Stimulated activated CD4-positive, alpha-beta T cell treated with anti-CD3 and anti-CD28 coated beads, Interleukin-1b, Interleukin-23, amount 100 ng/mL, for 1 hour (primary cell): ENCODE data around the gene COA1.
"Not testable (repeated sequence)": the region's sequence is repeated elsewhere in the genome, so short reads cannot be mapped to it uniquely, and the experiment has no call there.

Experiments
- DNase-seq, 2 donors: peaks; one replicate each; pipeline ENCODE4 v3.0.0-alpha.2; 2020; ENCODE audit warnings: low read depth in 2 of 2

Gene COA1

DNA sequence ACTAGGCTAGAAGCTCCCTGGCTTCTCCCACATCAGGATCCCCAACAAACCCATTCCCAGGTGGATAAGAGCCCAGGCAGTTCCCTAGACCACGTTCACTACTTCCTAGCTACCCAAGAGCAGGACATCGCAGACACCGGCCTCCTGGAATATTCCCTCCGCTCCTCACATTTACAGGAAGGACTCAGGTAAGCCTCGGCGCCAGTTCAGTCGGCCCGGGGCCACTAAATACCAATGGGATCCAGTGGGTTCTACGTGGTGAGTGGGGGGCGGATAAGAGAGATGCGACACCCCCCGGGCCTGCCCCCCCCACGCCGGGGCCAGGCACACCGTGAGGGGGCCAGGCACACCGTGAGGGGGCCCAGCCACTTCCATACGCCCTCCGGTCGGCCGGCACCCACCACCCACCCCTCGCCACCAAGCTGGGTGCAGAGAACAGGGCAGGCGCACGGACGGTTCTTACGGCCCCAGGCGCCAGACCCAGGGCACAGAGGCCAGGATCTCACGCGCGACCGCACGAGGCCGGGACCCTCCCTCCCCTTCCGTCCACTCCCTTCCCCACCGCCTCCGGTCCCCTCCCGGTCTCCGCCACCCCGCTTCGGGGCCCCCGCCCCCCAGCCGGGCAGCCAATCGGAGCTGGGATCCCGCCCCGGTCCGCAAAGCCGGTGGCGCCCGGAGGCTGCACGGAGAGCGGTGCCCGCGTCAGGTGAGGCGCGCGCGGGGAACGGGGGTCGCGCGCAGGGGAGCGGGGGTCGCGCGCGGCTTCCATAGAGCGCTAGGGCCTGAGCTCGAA lies 28.9 kb upstream of the COA1 start, which contains the start of gene BLVRA:
Gene BLVRA (plus strand): TSS at position 652 of the 793 bp plus-strand sequence. CDS start 12,479 bp downstream, outside the sequence.
- peak; percentile 14 to 50 for DNase-seq

DNA sequence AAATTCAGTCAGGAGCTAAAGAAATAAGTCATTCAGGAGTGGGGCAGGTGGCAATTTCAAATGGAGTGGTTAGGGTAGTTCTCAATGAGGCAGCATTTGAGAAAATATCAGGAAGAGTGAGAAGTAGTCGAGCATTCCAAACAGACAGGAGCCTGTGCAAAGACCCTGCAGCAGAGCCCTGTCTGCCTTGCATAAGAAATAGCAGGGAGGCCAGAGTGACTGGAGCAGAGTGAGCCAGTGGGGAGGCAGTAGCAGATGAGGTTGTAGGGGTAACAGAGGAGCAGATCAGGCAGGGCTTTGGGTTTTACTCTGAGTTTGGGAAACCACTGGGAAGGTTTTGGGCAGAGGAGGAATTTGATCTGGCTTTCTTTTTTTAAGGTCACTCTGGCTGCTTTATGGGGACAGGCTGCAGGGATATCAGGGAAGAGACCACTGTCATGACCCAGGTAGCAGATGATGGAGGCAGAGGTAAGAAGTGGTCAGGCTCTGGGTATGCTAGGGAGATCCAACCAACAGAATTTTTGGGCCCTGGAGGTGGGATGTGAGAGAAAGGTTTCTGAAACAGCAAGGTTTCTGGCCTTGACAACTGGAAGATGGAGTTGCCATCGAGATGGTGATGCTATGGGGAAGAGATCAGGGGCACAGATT lies 27.9 kb upstream of the COA1 start:
- DNase-seq = no peak

DNA sequence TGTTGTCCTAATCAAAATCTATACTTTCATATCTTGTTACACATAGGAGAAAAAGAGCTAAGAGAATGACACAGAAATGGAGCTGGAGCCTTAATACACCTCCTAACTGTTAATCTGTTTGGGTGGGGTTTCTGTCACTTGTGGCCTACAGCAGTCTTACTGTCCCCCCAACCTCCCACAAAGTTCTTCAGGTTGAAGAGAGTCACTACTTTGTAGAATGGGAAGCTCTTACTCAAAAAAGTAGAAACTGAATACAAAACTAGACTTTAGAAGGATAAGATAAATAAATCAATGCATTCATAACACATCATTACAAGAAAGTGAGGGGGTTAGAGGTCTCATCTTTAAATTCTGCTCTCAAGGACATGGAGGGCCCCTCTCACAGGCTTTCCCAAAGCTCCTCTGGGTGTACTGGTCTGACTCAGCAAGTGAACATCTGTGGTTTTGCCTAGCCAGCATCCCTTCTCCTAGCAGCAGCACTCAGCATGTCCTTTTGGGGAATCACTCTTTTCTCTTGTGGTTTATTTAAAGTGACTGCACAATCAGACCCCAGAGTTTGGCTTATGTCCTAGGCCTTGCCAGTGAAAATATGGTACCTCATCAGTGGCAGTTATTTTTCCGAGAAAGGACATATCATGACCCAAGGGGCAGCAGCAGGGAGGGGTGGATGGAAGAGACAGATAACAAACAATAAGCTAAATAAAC lies 27.2 kb upstream of the COA1 start:
- no peak for DNase-seq

DNA sequence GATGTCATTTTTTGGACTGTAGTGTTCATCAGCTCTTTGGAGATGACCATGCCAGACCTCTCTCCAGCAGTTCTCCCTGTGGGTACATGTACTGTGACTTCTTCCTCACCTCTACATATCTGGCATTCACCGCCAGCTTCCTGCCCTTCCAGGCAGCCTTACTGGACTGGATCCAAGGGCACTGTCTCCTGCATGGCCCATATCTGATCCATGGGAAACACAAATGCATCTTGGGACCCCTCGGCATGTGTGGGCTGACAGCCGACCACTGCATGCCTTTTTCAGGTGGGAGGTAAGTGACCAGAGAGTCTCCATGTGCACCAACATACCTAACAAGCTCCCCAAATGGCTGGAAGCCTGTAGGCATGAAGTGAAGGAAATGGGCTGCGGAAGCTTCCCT lies 25.3 kb upstream of the COA1 start:
- DNase-seq = no peak

DNA sequence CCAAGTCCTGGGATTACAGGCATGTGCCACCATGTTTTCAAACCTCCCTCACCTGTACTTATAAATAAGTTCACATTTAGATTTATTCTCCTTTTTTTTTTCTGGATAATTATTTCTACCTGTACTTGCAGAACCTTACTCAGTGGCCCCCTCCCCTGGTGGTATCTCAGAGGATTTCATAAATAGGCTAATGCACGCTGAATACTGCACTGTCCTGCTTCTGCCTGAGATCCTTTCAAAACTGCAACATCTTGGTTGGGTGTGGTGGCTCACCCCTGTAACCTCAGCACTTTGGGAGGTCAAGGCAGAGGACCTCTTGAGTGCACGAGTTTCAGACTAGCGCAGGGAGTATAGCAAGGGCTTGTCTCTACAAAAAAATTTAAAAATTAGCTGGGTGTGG lies 24.5 kb upstream of the COA1 start:
- DNase-seq = no peak

DNA sequence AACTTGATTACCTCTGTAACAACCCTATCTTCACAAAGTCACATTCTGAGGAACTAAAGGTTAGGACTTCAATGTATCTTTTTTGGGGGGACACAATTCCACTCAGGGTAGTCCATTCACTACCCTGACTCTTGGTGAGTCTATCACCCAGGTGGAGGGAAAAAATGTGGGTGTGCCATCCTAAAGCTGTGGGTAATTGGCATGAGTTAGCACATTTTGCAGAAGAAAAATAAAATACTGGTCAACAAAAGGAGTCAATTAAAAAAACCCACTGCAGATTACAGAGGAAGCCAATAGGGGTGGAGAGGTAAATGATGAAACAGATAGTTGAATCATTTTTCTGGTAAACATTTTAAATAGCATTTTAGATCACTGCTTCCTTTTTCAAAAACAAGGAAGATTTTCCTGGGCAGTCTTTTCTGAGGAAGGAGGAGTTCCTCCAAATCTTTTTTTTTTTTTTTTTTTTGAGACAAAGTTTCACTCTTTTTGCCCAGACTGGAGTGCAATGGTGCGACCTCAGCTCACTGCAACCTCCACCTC lies 24.0 kb upstream of the COA1 start:
- DNase-seq = no peak

DNA sequence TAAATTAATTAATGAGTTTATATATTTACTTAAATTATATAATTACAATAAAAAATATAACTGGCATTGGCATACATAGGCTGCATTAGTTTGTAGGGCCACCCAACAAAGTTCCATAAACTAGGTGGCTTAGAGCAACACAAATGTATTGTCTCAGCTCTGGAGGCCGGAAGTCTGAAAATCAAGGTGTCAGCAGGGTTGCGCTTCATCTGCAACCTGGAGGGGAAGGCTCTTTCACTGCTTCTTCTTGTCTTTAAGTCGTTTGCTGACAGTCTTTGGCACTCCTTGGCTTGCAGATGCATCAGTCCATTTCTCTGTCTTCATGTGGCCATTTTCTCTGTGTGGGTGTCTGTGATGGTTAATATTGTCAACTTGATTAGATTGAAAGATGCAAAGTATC lies 23.1 kb upstream of the COA1 start:
- no peak for DNase-seq

DNA sequence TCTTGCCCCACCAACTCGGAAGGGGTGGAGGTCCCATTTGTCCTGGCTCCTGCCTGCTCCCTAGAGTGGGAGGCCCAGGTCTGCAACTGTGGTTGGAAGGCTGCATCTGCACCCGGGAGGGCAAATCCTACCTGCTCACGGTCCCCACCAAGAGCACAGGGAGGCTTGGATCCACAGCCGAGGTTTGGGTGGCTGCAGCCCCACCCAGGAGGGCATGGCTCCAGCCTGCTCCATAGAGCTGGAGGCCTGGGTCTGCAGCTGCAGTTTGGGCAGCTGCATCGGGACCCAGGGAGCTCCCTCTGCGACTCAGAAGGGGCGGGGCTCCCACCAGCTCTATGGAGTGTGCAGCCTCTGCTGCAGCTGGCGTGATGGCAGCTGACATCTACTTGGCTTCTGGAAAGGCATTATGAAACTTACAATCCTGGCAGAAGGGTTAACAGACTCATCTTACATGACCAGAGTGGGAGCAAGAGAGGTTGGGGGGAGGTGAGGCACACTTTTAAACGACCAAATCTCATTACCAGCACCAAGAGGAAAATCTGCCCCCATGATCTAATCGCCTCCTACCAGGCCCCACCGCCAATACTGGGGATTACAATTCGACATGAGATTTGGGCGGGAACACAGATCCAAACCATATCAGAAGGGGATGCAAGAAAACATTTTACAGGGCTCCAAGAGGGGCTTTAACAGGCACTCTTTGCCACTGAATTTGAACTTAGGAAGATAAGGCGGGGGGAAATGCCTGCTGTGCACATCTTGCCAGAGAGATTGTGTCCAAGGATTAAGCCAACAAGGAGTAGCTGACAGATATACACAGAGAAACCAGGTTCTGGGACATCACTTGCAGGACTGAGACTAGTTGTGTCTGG lies 20.9 kb upstream of the COA1 start:
- DNase-seq = no peak

DNA sequence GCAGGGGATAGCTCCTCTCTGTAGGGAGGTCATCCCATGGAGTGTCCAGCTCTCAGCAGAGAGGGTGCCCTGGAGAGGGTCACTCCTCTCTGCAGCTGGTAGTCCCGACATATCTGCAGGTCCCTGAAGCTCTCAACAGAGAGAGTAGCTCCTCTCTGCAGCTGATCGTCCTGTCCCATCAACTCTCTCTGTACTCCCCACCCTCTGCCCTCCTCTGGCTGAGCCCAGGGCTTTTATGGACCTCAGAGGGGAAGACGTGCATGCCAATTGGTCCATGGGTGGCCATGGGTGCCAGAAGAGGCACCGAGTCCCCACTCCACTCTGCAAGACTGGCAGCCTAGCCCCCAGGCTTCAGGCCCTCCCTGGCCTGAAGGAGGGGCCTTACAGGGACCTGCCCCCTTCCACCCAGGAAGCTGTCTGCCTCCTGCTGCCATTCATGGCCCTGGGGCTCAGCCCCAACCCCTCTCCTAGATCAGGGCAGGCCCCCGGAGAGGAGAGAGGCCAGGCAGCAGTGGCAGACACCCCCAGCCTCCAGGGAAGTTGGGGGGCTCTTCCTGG lies 20.1 kb upstream of the COA1 start:
- DNase-seq = no peak

DNA sequence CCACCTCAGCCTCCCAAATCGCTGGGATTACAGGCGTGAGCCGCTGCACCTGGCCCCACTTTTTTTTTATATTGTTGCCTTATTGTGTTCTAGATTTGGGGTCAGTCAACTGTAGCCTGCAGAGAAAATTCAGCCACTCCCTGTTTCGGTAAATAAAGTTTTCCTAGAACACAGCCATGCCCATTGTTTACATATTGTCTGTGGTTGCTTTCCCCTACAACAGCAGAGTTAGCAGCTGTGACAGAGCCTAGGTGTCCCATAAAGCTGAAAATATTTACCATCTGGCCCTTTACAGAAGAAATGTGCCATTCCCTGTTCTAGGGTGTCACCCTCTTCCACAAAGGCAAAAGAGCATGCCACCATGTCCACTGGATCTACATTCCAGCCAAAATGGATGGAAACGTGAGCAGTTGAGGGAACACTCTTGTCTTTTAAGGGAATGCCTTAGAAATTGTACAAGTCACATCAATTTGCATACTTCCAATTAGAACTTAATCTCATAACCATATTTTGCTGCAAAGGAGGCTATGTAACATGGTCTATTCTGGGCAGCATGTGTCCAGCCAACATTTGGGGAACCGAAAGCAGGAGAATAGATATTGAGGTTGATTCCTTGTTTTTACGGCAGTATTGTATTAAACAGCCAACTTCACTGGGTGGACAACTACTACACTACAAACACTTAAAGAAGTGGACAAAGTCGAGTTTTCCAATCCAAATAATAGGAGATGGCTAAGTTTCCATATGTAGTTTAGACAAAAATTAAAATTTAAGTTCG lies 18.2 kb upstream of the COA1 start:
- DNase-seq = no peak

DNA sequence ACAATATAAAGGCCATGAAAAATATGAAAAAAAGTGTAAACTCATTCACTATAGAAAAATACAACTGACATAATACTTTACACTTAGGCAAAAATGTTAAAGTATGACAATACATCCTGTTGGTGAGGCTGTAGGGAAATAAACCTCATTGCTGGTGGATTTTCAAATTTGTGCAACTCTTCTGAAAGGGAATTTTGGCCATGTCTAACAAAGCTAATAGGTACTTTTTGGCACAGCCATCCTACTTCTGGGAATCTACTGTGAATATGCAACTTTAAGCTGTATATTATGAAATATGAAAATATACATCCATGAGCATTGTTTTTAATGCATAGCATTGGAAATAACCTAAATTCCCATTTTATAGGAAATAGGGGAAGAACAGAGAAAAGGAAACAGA lies 13.4 kb upstream of the COA1 start:
- DNase-seq = no peak

DNA sequence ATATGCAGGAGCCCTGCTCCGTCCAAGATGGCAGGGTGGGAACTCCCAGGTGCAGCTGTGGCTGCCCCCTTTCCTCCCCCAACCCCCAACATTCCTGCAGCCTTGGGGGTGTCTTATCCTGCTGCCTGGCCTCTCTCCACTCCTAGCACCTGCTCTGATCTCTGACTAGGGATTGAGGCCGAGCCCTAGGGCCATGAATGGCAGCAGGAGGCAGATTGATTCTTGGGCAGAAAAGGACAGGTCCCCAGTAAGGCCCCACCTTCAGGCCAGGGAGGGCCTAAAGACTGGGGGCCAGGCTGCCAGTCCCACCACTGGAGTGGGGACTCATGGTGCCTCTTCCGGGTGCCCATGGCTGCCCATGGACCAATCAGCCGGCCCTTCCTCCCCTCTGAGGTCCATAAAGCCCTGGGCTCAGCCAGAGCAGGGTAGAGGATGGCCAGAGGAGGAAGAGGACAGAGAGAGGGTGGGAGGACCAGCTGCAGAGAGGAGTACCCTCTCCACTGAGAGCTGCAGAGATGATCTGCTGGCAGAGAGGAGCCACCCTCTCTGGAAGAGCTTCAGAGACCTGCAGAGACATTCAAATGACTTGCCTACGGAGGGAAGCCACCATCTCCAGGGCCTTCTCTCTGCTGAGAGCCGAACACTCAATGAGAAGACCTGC lies 8.3 kb upstream of the COA1 start:
- no peak for DNase-seq

DNA sequence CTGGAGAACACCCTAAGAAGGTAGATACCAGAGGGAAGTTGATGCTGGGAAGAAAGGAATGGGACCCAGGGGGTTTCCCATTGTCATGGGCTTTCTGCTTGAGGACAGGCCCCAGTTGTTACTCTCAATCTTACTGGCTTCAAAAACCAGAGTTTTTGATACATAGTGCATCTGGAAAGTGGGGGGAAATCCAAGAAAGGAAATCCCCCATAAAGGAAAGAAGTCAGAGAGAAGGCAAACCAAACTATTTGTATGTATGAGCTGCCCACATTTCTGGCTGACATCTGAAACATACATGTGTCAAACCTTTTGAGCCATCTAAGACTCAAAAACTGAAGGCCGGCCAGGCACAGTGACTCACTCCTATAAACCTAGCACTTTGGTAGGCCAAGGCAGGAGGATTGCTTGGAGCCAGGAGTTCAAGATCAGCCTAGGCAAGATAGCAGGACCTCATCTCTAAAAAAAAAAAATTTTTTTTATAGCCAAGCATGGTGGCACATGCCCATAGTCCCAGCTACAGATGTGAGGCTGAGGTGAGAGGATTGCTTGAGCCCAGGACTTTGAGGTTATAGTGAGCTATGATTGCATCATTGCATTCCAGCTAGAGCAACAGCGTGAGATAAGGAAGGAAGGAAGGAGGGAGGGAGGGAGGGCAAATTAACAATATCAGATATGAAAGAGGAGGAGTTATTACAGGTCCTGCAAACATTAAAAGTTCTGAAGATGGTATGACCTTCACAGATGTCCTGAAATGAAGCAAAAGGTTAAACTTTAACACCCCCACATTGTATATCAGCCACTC lies 6.7 kb upstream of the COA1 start:
- no peak for DNase-seq

DNA sequence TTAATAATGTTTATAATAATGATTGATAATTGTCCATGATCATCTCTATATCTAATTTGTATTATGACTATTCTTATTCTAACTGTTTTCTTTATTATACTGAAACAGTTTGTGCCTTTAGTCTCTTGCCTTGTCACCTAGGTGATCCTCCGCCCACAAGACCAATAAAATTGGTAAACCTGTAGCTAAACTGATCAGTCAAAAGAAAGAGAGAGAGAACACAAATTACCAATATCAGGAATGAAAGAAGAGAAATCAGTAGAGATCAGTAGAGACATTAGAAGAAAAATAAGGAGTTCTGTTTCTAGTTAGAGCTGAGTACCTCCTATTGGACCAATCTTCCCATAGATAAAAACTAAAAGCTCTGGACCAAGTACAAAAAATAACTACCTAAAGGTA lies 6.1 kb upstream of the COA1 start:
- no peak for DNase-seq

DNA sequence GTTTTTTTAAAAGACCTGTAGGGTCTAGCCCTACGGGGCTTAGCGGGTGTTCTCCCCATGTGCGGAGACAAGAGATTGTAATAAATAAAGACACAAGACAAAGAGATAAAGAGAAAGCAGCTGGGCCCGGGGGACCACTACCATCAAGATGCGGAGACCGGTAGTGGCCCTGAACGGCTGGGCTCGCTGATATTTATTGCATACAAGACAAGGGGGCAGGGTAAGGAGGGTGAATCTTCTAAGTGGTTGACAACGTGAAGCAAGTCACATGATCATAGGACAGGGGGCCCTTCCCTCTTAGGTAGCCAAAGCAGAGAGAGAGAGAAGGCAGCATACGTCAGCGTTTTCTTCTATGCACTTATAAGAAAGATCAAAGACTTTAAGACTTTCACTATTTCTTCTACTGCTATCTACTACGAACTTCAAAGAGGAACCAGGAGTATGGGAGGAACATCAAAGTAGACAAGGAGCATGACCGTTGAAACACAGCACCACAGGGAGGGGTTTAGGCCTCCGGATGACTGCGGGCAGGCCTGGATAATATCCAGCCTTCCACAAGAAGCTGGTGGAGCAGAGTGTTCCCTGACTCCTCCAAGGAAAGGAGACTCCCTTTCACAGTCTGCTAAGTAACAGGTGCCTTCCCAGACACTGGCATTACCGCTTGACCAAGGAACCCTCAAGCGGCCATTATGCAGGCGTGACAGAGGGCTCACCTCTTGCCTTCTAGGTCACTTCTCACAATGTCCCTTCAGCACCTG lies 5.4 kb upstream of the COA1 start:
- DNase-seq = not testable (repeated sequence)

DNA sequence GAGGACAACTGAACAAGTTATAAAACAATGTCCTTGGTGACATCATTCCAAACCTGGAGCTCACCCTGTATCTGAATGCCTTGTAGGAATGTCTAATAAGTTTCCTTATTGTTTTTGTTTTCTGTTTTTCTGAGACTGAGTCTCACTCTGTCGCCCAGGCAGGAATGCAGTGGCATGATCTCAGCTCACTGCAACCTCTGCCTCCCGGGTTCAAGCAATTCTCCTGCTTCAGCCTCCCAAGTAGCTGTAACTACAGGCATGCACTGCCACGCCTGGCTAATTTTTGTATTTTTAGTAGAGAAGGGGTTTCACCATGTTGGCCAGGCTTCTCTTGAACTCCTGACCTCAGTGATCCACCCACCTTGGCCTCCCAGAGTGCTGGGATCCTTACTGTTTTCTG lies 2.2 kb upstream of the COA1 start:
- DNase-seq = not testable (repeated sequence)

DNA sequence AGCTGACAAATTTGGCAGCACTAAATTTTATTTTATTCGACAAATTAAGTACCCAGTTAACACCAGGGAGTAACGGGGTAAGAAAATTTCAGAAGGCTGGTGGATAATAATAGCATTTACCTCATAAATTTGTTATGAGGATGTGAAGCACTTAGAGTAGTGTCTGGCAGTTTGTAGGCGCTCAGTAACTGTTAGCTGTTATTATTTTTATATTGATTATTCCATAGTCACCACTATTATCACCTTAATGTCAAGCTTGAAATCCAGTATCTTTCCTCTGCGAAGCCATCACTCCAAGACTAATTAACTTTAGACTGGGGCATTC lies 563 bp upstream of the COA1 start:
- no peak for DNase-seq

DNA sequence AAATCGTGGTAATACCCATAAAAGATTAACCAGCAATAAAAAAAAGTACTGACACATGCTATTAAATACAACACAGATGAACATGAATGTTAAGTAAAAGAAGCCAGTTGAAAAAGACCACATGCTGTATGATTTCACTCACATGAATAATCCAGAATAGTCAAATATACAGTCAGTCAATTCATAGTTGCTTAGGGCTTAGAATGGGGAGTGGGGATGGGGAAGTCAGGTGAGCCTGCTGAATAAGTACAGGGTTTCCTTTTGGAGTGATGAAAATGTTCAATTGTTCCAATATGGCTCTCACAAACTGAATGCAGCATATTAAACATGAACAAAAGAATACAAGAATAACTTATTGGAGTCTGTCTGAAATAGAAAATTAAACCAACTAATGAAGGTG lies 1.8 kb downstream of the COA1 start:
- DNase-seq = no peak

DNA sequence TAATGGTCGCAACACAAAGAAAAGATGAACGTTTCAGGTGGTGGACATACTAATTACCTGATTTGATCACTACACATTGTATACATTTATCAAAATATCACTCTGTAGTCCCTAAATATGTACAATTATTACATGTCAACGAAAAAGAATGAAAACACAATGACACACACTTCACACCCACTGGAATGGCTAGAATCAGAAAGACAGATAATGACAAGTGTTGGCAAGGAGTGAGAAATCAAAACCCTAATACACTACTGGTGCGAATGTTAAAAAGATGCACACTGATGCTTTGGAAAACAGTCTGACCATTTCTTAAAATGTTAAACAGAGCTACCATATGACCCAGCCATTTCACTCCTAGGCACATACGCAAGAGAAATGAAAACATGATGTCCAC lies 2.3 kb downstream of the COA1 start:
- DNase-seq = no peak
